ENCODE measurements around the gene CUL5.

CUL5 gene

DNA sequence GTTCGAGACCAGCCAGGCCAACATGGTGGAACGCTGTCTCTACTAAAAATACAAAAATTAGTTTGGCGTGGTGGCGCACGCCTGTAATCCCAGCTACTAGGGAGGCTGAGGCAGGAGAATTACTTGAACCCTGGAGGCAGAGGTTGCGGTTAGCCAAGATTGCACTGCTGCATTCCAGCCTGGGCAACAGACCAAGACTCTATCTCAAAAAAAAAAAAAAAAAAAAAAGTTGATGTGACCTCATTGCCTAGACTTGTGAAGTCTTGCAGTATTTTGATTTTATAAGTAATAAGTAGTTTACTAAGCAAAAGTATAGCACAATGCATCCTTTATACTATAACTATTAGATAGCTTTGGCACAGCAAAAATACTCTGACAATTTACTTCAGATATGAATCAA, 9.9 kb upstream of the CUL5 start:
- no peak for DNase-seq (ENCODE audit: insufficient read length)
- no peak for TF ChIP-seq POLR2A (IDR thresholded peaks at IDR 0.05; ENCODE audit: low read depth, low read length)
- no peak for TF ChIP-seq POLR2AphosphoS5 (IDR thresholded peaks at IDR 0.05; ENCODE audit: low read depth, low read length)
- no peak for TF ChIP-seq TAF1 (IDR thresholded peaks at IDR 0.05; ENCODE audit: borderline replicate concordance, low read depth, low read length)
- FAIRE-seq, result no peak

DNA sequence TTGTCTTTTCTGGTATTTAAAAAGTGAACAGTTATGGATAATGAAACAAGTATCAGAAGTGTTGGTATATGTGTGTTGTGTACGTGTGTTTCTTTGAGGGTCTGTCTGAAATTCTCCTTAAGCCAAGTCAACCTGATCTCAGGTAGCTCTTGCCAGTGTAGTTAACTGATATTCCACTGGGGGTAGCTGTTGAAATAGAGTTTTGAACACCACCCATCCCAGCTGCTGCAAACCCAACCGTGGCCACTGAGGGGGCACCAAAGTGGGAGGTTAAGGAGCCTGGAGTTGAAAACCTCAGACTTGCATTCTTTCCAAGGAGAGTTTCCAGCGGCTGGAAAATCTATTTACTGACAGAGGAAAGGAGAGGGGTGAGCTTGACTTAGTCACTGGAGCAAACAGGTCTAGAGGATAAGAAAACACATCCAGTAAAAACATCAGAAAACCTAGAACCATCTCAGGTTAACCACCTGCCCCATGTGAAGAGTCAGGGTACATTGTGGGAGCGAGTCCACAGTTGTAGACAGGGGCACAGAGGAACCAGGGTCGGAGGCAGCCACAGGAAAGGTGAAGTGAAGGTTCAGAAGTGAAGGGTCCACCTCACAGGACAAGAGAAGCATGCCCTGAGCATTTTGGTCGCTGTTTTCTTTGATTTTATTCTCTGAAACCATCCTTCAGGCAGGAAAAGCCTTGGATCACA, 8.8 kb upstream of the CUL5 start:
- FAIRE-seq, result peak; percentile 89
- no peak for TF ChIP-seq POLR2AphosphoS5 (IDR thresholded peaks at IDR 0.05; ENCODE audit: low read depth, low read length)
- no peak for TF ChIP-seq POLR2A (IDR thresholded peaks at IDR 0.05; ENCODE audit: low read depth, low read length)
- TF ChIP-seq TAF1 (IDR thresholded peaks at IDR 0.05; ENCODE audit: borderline replicate concordance, low read depth, low read length), result no peak
- DNase-seq (ENCODE audit: insufficient read length), result peak; percentile 42

DNA sequence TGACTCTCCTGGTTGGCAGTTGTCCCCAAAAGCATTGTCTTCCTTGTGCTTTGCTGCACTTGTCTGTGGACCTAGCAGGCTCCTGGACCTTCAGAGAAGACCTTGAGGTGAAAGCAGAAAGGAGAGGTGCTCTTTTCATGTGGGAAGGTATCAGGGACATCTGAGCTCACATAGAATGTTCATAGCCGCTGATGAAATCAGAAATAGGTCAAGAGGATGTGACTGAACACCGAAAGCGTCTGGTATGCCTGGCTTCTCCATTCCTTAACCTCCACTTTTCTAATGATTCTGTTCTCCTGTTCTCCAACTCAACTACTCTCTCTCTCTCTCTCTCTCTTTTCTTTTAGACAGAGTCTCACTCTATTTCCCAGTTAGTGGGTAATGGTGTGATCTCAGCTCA, 6.2 kb upstream of the CUL5 start:
- TF ChIP-seq POLR2AphosphoS5 (IDR thresholded peaks at IDR 0.05; ENCODE audit: low read depth, low read length) (no peak), TAF1 (IDR thresholded peaks at IDR 0.05; ENCODE audit: borderline replicate concordance, low read depth, low read length) (no peak), POLR2A (IDR thresholded peaks at IDR 0.05; ENCODE audit: low read depth, low read length) (no peak)
- DNase-seq (ENCODE audit: insufficient read length), result no peak
- FAIRE-seq, result no peak

DNA sequence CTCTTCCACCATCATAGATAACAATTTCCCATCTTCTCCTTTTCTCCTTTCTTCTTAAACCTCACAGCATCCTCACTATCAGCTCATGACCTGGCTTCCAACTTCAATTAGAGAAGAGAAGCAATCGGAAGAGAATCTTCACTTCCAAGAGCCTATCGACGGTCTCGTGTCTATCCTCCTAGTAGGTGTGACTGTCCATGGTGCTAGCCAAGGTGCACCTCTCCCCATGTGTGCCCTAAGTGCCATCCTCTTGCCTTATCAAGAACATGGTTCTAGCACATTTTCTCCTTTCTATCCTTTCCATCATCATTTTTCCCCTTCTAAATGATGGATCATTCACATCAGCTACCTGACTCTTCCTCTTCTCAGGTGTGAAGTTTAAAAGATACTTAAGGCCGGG, 5.1 kb upstream of the CUL5 start:
- FAIRE-seq (no peak), DNase-seq (ENCODE audit: insufficient read length) (no peak)
- TF ChIP-seq POLR2A (IDR thresholded peaks at IDR 0.05; ENCODE audit: low read depth, low read length) (no peak), POLR2AphosphoS5 (IDR thresholded peaks at IDR 0.05; ENCODE audit: low read depth, low read length) (no peak), TAF1 (IDR thresholded peaks at IDR 0.05; ENCODE audit: borderline replicate concordance, low read depth, low read length) (no peak)

DNA sequence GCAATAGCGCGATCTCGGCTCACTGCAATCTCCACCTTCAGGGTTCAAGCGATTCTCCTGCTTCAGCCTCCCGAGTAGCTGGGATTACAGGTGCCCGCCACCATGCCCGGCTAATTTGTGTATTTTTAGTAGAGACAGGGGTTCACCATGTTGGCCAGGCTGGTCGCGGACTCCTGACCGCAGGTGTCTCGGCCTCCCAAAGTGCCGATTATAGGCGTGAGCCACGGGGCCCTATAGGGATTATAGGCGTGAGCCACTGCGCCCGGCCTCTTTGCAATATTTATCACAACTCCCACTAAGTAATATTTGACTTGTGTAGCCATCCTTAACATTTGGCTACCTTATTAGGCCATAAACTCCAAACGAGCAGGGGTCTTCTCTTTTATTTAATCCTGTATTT, 879 bp upstream of the CUL5 start:
- DNase-seq (ENCODE audit: insufficient read length) (no peak), FAIRE-seq (no peak)
- TF ChIP-seq POLR2A (IDR thresholded peaks at IDR 0.05; ENCODE audit: low read depth, low read length), result no peak
- TF ChIP-seq TAF1 (IDR thresholded peaks at IDR 0.05; ENCODE audit: borderline replicate concordance, low read depth, low read length), result no peak

DNA sequence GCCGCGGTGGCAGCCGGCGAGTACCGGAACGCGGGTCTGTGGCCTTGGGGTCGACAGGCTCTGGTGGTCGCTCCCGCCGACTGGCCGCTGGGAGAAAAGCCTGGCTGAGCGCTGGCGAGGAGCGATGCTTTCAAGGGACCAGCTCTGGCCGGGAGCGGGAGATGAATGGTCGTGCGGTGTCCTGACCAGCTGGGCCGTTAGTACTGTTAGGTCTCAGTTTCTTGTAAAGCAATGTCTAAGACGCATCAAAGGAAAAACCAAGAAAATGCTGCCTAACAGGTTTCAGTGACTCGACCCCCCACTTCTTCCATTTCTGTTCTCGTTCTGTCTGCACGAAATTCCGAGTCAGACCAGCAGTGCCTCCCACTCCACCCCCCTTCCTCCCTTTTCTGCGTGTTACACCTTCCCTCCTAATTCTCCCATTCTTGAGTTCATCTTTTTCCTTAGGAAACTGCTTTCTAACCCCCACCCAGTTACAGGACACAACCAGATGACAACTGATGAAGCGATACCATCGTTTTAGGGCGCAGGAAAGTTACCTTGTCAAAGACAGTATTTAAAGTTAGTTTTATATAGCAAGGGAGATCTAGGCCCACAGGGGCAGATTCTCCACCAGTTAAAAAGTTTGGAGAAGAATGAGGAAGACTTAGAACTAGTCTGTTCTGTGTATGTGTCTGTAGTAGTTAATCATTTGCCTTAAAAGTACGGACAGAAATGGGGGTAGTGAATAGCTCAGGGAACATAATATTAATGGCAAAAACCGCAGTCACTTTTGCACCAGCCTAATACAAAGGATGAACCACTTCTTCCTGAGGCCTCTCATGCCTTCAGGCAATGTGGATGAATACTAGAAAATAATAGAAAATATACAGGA, 1.0 kb downstream of the CUL5 start:
- DNase-seq (ENCODE audit: insufficient read length) (no peak), FAIRE-seq (no peak)
- TF ChIP-seq POLR2AphosphoS5 (IDR thresholded peaks at IDR 0.05; ENCODE audit: low read depth, low read length) (no peak), POLR2A (IDR thresholded peaks at IDR 0.05; ENCODE audit: low read depth, low read length) (no peak), TAF1 (IDR thresholded peaks at IDR 0.05; ENCODE audit: borderline replicate concordance, low read depth, low read length) (no peak)

DNA sequence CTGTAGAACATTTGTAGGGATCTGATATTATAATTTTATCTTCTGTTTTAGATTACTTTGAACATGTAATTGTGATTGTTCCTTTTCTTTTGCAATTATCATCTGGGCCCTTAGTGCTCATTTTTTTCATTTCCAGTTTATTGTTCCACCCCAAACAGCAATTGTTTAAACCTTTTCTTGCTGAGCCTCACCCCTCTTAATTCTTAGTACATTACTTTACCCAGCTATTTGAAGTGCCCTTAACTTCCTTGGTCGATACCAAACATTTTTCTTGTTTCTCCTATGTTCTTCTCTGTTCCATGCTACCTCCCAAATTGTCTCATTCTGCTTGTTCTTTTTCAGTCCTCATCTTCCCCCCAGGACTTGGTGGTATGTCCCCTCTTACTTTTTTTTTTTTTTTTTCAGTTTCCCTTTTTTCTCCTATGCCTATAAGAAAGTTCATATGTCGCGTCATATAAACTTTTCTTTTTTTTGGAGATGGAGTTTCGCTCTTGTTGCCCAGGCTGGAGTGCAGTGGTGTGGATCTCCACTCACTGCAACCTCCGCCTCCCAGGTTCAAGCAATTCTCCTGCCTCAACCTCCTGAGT, 3.5 kb downstream of the CUL5 start:
- DNase-seq (ENCODE audit: insufficient read length) (no peak), FAIRE-seq (no peak)
- TF ChIP-seq TAF1 (IDR thresholded peaks at IDR 0.05; ENCODE audit: borderline replicate concordance, low read depth, low read length), result no peak

DNA sequence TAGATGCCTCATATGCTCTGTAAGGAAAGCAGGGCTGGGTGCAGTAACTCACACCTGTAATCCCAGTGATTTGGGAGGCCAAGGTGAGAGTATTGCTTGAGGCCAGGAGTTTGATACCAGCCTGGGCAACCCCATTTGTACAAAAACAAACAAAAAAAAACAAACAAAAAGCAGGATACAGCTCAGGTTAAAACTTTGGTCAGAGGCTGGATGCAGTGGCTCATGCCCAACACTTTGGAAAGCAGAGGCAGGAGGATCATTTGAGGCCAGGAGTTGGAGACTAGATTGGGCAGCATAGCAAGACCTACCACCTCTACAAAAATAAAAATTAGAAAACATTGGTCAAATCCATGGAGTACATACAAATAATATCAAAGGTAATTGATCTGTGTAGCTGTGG, 7.9 kb downstream of the CUL5 start:
- TF ChIP-seq POLR2A (IDR thresholded peaks at IDR 0.05; ENCODE audit: low read depth, low read length) (no peak), TAF1 (IDR thresholded peaks at IDR 0.05; ENCODE audit: borderline replicate concordance, low read depth, low read length) (no peak), POLR2AphosphoS5 (IDR thresholded peaks at IDR 0.05; ENCODE audit: low read depth, low read length) (no peak)

DNA sequence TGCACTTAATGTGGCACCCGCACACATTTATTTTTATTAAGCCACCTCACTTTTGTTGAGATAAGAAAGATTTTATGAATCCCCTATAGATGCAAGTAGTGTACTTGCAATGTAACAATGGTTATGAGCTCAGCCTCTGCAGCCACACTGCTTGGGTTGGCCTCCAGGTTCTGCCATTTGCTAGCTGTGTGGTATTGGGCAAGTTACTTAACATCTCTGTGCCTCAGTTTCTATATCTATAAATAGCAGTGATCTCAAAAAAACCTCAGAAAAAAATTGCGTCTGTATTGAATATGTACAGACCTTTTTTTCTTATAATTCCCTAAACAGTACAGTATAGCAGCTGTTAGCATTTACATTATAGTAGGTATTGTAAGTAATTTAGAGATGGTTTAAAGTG, 10.0 kb downstream of the CUL5 start:
- FAIRE-seq (no peak), DNase-seq (ENCODE audit: insufficient read length) (no peak)
- TF ChIP-seq POLR2A (IDR thresholded peaks at IDR 0.05; ENCODE audit: low read depth, low read length) (no peak), POLR2AphosphoS5 (IDR thresholded peaks at IDR 0.05; ENCODE audit: low read depth, low read length) (no peak), TAF1 (IDR thresholded peaks at IDR 0.05; ENCODE audit: borderline replicate concordance, low read depth, low read length) (no peak)

More for the DNA sequence above, 7.9 kb downstream of the CUL5 start:
- FAIRE-seq (no peak), DNase-seq (ENCODE audit: insufficient read length) (no peak)

GRCh38 chr11:108019870-108020540, 11.3 kb downstream of the CUL5 start:
- TF ChIP-seq POLR2AphosphoS5 (IDR thresholded peaks at IDR 0.05; ENCODE audit: low read depth, low read length) (no peak), TAF1 (IDR thresholded peaks at IDR 0.05; ENCODE audit: borderline replicate concordance, low read depth, low read length) (no peak), POLR2A (IDR thresholded peaks at IDR 0.05; ENCODE audit: low read depth, low read length) (no peak)
- DNase-seq (ENCODE audit: insufficient read length), result no peak
- FAIRE-seq, result peak; percentile 46

DNA sequence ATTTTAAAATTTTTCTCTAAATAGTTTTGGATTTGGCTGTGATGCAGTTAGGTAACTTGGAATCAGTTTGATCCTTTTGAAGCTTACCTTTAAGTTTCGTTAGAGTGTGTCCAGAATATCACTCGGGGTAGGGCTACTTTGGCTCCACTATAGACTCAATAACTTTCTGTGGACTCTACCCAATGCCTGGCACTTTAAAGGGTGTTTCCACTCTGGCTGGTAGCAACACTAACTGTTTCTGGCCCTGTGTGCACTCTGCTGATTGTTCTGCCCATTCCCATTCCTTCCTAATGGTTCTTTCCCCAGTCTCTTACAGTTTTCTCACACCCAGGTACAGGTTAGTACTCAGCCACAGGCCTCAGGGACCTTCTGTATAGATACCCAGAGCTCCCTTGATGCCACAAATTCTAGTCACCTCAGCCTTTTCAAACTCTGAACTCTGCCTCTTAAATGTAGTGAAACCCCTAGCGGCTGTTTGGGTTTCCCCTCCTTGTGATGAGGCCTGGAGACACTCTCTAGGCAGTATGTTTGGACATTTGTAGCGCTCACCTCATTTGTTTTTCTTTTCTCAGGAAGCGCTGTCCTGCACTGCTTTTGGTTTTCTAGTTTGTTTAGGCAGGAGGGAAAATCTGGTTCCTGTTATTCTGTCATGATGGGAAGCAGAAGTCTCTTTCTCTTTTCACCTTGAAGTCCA, 16.8 kb downstream of the CUL5 start:
- peak; percentile 95 for FAIRE-seq

More for the DNA sequence above, 16.8 kb downstream of the CUL5 start:
- peak; percentile 27 for DNase-seq (ENCODE audit: insufficient read length)
- no peak for TF ChIP-seq POLR2A (IDR thresholded peaks at IDR 0.05; ENCODE audit: low read depth, low read length)
- no peak for TF ChIP-seq TAF1 (IDR thresholded peaks at IDR 0.05; ENCODE audit: borderline replicate concordance, low read depth, low read length)
- TF ChIP-seq POLR2AphosphoS5 (IDR thresholded peaks at IDR 0.05; ENCODE audit: low read depth, low read length), result no peak
